Activated CD4-positive, CD25-positive, alpha-beta regulatory T cell treated with anti-CD3 and anti-CD28 coated beads, Interleukin-2, amount 50 U/mL, for 24 hours (primary cell): ENCODE measurements around the gene HTR2A.
"Not testable (repeated sequence)": the region's sequence is repeated elsewhere in the genome, so short reads cannot be mapped to it uniquely, and the experiment has no call there.

Experiments
- ATAC-seq, 2 donors: fragments of 150-1000 bp; cut with Tn5 transposase; one replicate each; pipeline ENCODE4 v1.10.0; 2021; ENCODE audit warnings: mild to moderate bottlenecking in 1 of 2, moderate library complexity in 1 of 2

The HTR2A gene

DNA sequence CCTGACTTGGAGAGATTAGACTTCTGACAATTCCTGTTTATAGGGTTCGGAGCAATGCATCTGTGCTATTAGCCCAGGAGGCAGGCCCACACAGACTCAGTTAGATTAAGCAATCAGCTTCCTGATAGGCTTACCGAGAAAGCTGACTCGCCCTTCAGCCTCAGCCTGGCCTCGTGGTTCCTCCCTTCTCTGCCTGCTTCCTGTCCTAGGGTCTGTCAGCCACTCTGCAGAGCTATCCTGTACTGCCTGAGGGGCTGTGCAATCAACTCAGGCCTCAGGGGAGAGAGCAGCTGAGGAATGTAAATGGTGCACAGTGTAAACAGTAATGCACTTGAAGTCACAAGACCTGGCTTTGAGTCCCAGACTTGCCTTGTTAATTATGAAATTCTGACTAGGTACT is 30.7 kb downstream of the HTR2A start:
- no peak for ATAC-seq

GRCh38 chr13:46864941-46865340 is 31.9 kb downstream of the HTR2A start:
- no peak for ATAC-seq

DNA sequence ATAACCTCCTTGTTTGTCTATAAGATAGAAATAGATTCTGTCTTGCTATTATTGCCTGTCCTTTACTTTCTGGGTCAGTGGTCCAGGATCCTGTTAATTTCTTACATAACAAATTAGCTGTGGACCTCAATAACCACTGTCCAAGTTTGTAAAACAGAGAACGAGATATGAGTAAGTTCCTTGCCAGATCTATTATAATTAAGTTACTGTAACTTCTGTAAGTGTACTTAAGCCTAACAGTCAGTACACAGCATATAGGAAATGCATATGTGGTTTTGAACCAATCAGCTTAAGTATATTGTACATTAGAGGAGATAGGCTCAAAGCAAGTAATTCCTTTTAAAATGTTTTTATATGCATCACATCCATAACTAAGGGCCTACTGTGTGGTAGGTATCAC is 34.9 kb downstream of the HTR2A start:
- no peak for ATAC-seq

DNA sequence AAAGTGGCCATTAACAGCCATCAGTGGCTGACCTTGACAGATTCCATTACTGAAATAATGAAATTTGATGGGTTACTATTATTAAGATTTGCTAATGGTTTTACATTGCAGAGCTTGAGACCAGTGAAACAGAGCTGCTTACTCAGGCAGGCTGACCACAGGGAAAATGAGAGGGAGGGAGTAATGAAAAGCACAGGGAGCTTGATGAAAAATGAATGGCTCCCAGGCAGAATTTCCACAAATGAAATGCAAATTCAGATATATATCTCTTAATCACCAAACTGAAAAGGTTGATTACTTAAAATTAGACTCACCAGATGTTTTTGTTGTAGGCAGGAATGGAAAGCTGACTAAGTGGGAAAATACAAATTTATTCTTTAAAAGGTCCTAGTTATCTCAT is 36.1 kb downstream of the HTR2A start:
- no peak for ATAC-seq

GRCh38 chr13:46858776-46859175 is 38.1 kb downstream of the HTR2A start:
- no peak for ATAC-seq

DNA sequence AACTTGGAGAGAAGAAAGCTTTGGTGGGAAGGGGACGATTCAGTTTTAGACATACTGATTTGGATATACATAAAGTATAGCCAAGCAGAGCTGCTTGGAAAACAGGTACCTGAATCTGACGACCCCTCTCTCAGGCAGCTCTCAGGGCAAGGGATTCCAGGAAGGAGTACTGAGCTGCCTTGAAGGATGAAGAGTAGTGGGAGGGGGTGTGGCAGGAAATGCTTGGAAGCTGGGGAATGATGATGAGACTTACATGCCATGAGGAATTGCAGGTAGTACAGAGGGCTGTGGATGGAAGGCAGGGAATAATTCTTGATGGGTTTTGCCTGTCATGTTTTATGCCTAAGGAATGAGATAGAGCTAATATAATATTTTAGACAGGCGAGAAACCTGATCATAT is 38.7 kb downstream of the HTR2A start:
- no peak for ATAC-seq

GRCh38 chr13:46855664-46856063 is 41.2 kb downstream of the HTR2A start:
- ATAC-seq = no peak

- ATAC-seq = no peak
These were observed 41.7 kb downstream of the HTR2A start for GRCh38 chr13:46855166-46855565.

- ATAC-seq = no peak
These were observed 44.7 kb downstream of the HTR2A start for GRCh38 chr13:46852168-46852567.

DNA sequence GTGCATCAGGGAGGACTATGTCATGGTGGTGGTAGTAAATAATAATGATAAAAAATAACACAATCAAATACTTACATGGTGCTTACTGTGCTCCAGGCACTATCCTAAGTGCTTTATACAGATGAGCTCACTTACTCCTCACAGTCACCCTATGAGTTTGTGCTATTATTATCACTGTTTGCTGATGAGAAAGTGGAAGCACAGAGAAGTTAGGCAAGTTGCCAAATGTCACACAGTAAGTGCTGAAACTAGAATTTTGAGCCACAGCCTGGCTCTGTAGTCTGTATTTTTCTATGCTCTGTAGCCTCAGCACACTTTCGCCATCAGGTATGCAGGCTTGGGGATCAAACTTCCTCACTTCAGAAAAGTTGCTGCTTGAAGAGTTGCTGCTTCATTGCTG is 46.6 kb downstream of the HTR2A start:
- ATAC-seq = no peak

DNA sequence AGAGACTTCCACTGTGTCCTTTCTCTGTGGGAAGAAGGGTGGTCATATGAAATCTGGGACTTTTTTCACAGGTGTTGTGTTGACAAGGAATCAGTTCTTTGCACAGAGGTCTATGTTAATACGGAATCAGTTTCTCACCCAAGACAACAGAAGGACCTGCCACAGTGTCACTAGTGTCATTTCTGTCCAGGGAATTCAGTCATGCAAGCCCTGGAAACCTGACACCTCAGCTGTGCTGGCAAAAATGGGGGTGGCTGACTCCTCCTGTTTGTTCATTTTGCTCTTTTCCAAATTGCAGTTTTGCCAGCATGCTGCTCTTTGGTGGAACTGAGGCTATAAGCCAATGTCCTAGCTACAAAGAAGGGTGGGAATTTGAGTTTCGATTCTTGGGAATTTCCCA is 50.1 kb downstream of the HTR2A start:
- ATAC-seq = no peak

DNA sequence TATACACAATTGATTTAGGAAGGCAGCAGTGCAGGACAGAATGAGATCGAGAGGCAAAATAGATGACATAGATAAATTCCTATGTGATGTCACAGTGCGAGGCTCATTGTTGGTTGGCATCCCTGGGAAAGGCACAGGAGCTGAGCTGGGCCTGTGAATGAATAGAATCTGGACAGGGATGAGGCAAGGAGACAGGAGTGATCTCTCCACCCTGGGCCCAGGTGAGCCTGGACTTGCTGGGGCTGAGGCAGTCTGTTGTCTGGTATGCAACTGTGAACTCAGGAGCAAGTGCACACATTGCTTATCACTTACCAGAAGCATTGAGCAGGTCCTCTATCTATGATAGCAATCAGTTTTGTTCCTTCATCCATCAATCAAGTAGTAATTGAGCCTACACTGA is 51.7 kb downstream of the HTR2A start:
- no peak for ATAC-seq

GRCh38 chr13:46844431-46844830 is 52.4 kb downstream of the HTR2A start:
- ATAC-seq = no peak

- ATAC-seq = no peak
These were observed 57.5 kb downstream of the HTR2A start for GRCh38 chr13:46839399-46839798.

DNA sequence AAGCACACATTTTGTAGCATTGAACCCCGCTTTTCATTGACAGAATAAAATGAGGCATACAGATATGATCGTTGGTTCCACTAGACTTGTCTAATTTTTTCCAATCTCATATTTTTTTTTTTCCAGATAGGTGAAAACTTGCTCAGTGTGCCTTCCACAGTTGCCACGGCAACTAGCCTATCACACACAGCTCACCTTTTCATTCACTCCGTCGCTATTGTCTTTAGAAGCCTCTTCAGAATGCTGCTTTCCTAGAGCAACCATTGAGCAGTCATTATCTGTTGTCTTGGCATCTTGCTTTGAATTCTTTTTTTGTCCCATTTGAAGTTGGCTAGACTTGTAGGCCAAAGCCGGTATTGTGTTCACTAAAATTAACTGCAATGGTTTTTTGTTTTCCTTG is 62.2 kb downstream of the HTR2A start:
- ATAC-seq = no peak

GRCh38 chr13:46831588-46832194 is 65.2 kb downstream of the HTR2A start:
- no peak for ATAC-seq

DNA sequence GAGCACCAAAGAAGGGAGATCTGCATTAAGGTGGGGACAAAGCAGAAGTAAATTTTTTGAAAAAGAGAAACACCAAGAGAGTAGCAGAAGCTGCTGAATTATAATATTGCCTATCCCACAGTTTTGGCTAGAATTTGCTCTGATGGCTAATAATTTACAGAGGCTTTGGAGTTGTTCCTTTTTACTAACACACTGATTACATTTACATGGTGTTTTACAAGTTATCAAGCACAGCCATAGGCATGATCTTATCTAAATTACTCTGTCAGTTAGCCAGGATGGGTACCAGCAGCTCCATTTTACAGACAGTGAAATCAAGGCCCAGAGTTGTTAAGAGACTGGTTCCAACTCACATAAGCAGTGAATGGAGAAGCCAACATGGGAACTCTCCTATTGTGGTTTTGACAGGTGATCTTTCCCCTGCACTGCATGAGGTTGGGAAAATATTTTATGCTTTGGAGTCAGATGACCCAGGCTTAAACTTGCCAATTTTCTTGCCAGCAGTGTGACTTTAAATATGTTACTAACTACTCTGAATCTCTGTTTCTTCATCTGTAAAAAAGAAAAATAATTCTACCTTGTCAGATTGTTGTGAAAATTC is 66.3 kb downstream of the HTR2A start:
- ATAC-seq = no peak

DNA sequence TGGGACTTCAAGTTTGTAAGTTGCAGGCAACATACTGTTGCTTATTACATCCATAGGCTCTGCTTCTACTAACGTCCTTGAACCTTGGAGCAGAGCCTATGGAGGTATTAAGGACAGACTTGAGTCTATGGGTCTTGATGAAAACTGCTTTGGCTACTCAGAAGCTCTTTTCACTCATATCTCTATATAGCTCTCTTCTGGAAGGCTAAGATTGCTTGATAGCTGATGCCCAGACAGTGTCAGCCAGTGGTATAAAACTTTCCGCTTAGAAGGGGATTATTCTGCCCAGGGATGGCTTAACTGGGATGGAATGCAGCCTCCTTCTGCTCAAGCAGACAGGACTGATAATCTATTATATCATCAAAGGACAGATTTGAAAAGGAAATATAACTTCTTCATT is 74.3 kb downstream of the HTR2A start:
- ATAC-seq = no peak

DNA sequence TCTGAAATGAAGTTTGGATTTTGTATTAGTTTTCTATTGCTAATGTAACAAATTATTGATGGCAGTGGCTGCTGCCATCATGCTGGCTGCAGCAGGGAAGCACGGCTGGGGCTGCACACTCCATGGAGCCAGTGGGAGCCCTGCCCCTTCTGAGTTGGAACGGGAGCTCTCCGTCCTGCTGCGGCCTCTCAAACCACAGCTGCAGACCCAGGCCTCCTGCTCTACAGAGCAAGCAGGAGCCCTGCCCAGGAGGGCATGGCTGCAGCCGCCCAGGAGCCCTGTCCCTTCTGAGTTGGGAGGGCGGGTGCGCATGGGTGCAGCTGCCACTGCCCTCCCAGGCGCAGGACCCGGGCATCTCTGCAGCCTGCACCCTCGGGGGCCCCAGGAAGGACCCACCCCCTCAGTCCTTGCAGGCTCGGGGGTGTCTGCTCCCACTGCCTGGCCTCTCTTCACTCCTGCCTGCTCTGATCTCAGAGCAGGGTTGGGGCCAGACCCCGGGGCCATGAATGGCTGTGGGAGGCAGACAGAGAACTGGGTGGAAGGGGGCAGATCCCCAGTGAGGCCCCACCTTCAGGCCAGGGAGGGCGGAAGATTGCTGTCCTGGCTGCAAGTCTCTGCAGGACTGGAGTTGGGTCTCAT is 78.9 kb downstream of the HTR2A start:
- ATAC-seq = no peak

DNA sequence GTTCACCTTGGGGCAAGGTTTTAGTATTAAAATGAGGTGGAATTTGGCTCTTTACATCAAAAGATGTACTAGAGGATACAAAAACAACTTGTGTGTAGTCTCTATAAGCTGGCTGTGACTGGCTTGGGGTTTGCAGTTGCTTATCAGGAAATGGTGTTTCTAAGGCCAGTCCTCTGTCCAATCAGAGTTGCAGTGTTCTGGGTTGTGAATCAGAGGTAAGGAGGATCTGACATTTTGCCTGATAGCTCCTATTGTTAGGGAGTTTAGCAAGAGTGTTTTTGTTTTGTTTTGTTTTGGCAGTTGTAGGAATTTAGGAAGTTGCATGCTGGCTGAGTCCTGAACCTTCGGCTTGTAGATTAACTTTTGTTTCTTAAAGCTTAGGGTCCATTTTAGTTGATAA is 79.8 kb downstream of the HTR2A start:
- ATAC-seq = no peak

- ATAC-seq = no peak
These were observed 80.5 kb downstream of the HTR2A start for GRCh38 chr13:46816371-46816770.

DNA sequence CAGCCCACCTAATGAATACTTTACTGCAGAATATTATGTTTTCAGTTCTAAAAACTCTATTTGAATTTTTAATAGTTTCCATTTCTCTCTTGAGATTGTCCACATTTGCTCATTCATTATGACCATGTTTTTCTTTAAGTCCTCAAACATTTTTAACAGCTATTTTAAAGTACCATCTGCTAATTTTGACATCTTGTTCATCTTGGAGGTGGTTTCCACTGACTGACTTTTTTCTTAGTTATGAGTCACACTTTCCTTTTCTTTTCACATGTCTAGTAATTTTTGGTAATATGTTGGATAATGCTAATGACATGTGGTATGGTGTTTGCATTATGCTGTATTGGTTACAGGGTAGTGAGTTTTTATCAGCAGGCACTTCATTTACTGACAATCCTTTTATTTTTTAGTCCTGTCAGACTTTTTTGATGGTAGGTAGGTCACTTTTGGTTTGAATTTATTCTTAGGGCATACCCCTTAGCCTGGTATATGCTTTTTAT is 84.5 kb downstream of the HTR2A start:
- ATAC-seq = no peak

GRCh38 chr13:46810440-46810839 is 86.4 kb downstream of the HTR2A start:
- no peak for ATAC-seq

GRCh38 chr13:46804921-46805320 is 91.9 kb downstream of the HTR2A start:
- not testable (repeated sequence) for ATAC-seq
